8988T (cell line): ENCODE results near the gene ME2.
"Not testable (repeated sequence)": the region's sequence is repeated elsewhere in the genome, so short reads cannot be mapped to it uniquely, and the experiment has no call there.

Source experiments
- DNase-seq: peaks from one replicate; pipeline ENCODE4 v3.0.0; 2011

Gene ME2

DNA sequence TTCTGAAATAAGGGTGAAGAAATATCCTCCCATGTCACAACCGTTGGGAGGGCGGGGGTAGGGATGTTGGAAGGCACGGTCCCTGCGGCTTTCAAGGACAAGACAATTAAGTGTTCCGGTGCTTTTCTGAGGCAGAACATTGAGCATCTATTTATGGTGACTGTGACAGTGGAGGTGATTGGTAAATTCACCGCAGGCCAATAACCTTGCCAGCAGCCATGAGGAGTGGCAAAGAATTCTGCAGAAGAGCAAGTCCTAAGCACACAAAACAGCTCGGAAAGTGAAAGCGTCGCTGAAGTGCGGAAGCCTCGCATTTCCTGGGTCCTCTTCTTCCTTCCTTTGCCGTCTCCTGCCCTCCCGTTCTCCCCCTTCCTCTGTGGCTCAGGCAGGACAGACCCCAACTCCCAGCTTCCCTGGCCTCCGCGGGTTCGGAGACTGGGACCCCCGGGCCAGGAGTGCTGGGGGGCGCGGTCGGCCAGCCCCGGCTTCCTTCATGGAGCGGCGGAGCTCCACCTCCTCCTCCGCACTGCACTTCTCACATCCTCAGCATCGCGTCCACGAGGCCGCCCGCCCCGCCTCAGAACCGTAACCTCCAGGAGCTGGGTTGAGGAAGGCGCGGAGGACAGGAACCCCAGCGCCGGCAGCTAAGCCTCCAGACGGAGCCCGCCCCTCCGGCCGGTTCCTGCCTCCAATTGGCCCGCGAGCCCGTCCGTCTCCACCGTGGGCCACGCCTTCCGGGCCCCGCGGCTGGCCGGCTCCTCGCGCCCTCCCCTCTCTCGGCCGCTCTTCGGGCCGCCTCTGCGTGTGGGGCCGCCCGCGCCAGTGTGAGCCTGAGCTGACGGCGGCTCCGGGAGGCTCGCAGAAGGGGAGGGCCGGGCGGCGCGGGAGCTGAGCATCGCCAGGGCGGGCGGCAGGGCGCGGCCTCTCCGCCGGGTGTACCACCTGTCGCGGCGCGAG lies at the start of gene ME2:
Gene ME2 (plus strand): TSS at position 774 of the 957 bp plus-strand sequence. CDS start 16,703 bp downstream, outside the sequence.
- peak; percentile 71 for DNase-seq

DNA sequence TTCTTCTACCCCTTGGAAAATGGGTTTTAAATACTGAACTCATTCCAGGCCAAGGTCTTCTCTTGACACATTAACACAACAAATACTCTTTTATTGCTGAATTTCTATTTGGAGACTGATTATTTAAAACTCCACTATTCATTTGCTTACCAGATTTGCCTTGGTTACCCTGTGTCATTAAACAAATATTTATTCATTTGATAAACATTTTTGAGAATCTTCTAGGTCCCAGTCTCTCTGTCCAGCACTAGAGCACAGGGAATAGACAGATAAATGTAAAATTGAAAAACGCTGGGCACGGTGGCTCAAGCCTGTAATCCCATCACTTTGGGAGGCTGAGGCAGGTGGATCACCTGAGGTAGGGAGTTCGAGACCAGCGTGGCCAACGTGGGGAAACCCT lies 49.3 kb upstream of the ME2 start:
- no peak for DNase-seq

DNA sequence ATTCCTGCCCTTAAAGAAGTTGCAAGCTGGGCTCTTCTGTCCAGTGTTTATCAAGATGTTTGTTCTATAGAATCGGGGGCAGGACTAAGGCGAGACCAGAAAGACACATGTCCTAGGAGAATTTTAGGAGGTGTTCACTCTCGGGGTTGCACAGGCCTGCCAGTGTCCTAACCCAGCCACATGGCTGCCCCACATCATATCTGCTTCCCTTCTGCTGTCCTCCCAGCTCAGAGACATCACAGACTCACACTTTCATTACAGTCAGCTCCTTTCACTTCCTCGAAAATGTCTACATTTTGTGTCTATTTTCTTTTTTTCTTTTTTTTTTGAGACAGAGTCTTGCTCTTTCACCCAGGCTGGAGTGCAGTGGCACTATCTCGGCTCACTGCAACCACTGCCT lies 48.4 kb upstream of the ME2 start:
- no peak for DNase-seq

DNA sequence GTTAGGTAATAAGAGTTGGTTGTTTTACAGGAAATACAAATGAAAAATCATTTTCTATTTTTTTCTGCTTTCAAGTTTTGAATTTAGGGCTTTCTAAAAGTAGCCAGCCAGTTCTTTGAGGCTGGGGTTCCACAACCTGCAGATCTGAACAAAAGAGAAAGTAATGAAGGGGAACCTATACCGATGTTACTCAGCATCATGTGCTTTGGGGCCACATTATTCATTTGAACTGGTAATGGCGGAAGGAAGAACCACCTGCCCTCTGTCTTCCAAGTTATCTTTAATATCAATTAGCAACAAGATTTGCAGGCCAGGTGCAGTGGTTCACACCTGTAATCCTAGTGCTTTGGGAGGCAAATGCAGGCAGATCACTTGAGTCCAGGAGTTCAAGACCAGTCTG lies 46.2 kb upstream of the ME2 start:
- DNase-seq, result no peak

DNA sequence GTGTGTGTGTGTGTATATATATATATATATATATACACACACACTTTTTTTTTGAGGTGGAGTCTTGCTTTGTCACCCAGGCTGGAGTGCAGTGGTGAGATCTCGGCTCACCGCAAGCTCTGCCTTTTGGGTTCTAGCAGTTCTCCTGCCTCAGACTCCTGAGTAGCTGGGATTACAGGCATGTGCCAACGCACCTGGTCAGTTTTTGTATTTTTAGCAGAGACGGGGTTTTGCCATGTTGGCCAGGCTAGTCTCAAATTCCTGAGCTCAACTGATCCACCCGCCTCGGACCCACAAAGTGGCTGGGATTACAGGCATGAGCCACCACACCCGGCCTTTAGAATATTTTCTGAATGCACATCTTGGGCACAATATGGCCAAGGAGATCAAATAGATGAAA lies 45.4 kb upstream of the ME2 start:
- DNase-seq, result not testable (repeated sequence)

DNA sequence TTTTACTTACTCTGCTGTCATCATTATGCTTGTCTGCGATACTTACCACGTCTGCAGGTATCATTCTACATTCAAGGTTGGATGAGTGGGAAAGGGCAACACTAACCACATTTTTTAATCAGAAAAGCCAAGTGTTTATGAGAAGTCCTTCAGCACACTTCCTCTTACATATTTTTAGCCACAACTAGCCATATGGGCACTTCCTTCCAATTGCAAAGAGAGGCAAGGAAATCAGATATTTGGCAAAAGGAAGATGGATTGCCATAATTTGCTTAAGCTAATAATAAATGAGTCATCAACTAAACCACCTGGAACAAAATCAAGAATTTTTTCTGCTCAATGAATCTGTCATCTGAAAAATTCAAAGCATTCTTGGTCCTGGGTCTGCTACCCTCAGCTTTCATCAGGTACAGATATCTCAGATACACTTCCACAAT lies 42.4 kb upstream of the ME2 start:
- DNase-seq, result no peak

DNA sequence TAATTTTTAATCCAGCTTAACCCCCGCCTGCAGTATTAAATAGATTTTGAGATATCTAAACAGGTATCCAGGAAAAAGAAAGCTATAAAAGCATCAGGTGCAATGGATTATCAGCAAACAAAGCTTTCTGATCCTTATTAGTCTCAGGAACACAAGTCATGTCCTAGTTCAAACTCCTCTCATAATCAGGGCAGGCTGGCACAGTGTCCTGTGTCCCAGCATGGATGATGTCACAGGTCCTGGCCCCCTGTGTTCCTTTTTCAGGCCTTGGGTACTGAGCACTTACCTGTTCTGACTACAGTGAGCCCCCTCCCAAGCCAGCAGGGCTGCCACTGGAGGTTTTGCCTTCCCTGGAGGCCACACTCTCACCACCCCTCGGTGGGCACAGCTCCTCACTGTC lies 39.6 kb upstream of the ME2 start:
- no peak for DNase-seq

DNA sequence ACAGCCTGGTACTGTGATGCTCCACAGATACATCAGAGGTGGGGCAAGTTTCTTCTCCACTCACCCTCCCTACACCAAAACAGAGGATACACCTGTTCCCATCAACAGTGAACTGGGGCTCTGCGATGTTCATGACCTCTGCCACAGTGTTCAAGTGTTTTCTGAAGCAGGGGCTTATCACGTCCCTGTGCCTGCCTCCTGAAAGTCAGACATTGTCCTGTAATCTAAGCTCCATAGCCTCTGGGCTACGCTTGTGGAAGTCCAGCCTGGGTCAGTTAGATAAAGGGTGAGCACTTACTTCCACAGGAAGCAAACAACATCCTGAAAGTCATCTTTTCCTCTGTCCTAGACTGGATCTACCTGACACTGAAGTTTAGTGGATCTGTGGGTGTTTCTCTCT lies 38.9 kb upstream of the ME2 start:
- DNase-seq, result no peak

DNA sequence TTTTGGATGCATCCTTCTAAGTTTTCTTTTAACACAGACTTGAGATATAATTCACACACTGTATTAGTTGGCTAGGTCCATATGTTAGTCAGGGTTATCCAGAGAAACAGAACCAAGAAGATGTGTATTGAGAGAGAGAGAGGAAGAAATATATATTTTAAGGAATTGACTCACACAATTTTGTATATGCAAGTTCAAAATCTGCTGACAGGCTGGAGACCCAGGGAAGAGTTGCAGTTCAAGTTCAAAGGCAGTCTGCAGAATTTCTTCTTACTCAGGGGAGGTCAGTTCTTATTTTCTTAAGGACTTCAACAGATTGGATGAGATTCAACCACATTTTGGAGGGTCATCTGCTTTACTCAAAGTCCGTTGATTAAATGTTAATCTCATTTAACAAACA lies 36.1 kb upstream of the ME2 start:
- no peak for DNase-seq

DNA sequence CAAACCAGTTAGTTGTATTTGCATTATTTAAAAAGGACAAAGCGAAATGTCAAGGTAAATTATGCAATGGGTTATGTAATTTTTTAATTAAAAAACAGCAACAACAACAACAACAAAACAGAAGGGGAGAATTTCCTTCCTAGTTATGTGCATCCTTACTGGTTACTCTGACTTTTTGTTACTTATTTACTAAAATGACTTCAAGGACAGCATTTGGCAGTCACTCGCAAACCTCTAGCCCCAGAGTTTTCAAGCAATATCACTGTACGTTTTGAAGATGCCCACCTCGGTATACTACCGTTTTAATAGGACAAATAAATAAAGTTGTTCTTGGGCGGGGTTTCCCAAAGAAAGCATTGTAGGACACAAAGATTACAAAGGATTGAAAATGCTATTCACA lies 34.4 kb upstream of the ME2 start:
- DNase-seq, result no peak

DNA sequence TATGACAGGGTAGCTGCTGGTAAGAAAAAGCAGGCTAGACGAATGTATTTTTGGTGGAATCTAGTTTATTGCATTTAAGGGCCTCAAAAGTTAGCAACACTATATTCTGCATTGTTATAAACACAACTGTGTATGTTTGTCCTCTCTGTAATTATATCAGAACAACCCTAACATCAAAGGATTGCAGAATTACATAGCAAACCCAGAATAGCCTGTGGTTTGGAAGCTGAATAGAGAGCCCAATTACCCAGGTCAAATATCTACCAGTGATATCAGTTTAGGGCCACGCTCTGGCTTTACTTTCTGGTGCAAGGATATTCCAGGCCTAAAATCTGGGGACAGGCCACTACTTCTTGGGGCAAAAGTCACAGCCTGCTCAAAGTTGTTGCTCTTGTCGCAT lies 34.0 kb upstream of the ME2 start:
- no peak for DNase-seq

DNA sequence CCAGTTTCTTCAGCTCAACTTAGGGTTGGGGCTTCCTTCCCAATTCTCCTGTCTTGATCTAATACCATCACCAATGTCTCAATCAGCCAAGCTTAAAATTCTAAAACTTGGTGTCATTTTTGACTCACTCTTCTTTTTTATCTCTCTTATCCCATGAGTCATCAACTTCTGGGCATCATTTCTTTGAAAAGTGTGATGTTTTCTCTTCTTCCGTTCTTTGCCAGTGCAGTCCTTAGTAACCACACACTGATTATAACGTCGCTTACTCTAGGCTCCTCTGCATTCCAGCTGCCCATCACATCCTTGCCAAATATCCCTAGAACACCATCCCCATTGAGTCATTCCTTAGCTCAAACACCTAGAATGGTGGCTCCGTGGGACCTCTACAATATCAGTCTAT lies 31.7 kb upstream of the ME2 start:
- DNase-seq, result no peak

DNA sequence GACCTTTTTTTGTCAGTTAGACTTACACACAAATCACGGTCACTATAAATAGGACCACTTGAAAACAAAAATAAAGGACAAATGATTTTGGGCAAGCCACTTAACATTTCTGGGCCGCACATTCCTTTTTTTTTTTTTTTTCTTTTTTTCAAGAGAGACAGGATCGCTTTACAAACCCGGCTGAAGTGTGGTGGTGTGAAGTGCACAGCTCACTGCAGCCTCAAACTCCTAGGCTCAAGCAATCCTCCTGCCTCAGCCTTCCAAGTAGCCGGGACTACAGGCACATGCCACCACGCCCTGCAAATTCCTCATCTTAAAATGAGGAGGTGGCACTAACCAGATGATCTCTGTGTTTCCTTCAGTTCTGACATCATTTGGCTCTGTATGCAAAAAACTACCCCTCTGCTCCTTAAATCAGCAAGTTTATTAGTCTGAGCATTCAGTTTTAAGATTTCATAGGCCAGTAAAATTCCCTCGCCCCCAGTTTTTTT lies 30.8 kb upstream of the ME2 start:
- no peak for DNase-seq

DNA sequence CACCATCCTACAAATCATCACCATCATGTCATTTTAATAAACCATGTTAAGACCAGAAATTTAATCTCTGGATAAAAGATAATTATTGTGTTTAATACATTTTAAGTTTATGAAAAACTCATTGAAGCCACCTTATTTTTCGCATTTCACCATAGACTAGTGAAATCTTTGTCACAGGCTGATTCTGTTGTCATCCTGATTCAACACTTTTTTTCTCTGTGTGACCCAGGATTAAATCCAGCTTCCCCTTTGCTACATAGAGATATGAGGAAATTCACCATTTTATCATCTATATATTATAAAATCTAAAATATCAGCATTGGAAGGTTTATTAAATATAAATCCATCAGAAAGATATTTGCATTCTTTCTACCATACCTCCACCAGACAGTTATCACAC lies 29.9 kb upstream of the ME2 start:
- no peak for DNase-seq

DNA sequence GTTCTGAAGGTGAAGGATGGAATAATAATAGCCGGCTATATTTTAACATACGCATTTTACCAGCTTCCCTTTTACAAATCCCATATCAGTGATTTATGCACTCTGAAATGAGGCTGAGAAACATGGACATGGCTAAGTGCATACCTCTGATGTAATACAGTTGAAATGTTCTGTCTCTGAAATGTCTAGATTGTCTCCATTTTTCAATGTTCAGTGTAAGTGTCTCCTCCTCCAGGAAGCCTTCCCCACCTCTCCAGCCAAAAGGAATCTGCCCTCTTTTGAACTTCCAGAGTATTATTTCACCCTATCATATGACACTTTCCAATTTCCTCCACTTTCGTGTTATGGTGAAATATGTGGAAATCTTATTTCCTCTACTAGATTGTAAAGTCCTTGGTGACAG lies 29.5 kb upstream of the ME2 start:
- DNase-seq, result no peak

DNA sequence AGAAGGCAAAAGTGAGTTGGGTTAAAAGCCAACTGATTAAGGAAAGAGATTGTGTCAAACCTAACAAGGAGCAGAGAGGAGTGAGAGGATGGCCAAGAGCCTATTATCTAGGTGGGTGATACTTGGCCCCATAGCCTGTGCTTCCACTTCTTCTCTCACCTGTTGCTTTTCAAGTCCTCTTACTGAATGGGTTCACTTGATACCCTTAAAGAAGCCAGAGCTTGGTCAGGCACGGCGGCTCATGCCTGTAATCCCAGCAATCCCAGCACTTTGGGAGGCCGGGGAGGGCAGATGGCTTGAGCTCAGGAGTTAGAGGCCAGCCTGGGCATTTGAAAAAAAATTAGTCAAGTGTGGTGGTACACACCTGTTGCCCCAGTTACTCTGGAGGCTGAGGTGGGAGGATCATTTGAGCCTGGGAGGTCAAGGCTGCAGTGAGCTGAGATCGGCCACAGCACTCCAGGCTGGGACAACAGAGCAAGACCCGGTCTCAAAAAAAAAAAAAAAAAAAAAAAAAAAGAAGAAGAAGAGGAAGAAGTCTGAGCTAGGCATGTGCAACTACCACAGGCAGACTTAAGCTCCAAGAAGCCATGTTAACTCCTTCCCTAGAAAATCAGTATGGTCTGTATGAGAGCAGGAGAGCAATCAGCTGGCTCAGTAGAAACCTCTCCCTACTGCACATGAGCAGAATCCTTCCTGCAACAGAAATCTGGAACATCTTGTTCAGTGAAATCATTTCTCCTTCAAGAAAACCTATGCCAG lies 28.4 kb upstream of the ME2 start:
- DNase-seq, result no peak

DNA sequence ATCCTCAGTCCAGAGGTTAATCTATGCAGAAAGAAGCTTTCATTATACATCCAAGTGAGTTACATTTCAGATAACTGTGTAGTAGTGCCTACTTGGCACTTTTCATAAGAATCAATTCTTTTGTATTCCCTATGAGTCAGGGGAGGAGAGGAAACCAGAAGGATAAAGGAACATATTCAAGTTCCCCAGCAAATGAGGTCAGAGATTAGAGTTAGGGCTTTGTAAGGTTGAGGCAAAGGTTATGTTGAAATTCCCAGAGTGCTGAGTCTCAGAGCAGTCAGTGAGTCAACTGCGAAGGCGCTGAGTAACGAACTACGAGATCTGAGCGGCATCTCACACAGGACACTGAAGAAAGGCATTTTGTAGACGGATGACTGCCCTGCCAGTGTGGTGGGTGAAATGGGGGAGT lies 25.1 kb upstream of the ME2 start:
- DNase-seq, result no peak

DNA sequence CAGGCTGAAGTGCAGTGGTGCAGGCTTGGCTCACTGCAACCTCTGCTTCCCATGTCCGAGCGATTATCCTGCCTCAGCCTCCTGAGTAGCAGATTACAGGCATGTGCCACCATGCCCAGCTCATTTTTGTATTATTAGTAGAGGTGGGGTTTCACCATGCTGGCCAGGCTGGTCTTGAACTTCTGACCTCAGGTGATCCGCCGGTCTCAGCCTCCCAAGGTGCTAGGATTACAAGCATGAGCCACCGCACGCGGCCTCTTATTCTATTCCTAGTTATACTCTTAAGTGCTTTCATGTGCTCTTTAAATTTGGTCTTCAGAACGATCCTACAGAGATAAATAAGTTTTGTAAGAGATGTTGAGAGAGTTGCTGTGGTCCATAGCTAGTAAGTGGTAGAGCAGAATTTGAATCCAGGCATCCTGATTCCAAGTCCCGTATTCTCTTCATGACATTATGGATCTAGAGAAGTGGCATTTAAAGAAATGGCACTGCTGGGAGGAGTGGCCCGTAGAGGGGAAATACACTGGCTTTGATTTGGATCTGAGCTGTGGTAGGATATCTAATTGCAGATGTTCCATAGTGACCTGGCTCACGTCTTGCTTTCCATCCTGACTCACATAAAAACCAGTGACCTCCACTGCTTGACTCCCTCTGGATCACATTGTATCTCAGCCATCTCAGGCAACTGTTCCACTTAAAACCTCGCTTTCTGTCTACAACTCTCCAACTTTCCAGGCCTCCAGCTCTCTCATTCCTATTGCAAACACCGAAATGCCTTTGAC lies 22.8 kb upstream of the ME2 start:
- no peak for DNase-seq

DNA sequence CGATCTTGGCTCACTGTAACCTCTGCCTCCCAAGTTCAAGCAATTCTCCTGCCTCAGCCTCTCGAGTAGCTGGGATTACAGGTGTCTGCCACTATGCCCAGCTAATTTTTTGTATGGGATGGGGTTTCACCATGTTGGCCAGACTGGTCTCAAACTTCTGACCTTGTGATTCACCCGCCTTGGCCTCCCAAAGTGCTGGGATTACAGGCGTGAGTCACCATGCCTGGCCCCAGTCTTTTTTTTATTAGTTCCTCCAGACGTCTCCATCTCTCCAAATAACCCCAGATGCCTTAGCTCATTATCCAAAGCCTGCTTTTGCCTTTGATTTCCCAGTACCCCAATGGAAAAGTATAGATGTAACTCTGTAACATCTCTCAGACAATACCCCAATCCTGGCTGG lies 21.8 kb upstream of the ME2 start:
- not testable (repeated sequence) for DNase-seq

DNA sequence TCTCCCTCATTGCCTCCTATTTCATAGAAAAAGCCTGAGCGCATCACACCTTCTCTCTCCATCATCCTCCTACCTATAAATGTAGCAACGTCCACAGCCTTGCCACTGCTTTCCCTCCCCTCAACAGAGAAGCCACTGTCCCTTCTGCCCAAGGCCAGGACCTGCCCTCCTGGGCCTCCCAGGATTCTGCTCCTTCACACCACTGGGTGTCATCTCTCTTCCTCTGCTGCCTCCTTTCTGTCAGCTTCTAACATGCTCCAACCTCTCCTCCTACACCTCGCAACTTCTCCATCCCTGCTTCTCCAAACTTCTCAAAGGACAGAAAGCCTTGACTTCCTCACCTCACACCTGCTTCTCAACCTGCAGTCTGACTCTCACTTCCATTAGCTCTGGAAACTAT lies 21.2 kb upstream of the ME2 start:
- DNase-seq, result no peak

DNA sequence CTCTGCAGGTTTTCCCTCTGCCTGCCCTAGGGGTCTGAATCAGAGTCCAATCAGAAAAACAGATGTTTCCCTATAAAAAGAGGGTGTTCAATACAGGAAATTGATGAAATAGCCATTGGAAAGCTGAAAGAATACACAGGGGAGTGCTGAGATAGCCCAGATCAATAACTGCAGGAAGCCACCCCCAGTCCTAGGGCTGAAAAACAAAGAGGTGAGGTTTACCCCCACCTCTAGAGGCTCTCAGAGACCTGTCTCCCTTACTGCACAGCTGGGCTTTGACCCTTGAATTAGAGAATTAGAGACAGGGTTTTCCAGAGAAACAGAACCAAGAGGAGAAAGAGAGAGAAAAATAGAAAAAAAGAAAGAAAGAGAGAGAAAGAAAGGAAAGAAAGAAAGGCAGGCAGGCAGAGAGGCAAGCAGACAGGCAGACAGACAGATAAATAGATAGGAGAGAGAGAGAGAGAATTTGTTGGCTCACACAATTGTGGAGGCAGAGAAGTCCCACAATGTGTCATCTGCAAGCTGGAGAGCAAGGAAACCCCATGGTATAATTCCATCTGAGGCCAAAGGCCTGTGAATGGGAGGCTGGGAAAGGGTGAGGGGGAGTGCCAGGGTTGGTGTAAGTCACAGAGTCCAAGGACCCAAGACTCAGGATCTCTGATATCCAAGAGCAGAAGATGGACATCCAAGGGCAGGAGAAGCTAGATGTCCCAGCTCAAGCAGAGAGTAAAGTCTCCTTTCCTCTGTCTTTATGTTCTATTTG lies 18.9 kb upstream of the ME2 start:
- DNase-seq, result no peak

DNA sequence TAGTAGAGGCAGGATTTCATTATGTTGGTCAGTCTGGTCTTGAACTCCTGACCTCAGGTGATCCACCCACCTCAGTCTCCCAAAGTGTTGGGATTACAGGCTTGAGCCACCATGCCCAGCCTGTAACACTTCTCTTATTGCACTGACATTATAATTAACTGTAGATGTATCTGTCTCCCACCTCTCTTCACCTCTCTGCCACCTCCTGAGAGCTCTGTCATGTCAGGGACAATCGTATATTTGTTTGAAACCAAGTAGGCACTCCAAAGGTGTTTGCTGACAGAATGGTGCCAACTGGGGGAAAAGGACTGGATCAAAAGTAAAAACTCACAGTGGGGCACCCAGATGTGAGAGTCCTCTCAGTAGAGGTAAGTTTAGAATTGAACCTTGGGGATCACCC lies 17.3 kb upstream of the ME2 start:
- DNase-seq, result no peak
